Panc1 (cell line): Measurements from ENCODE around the gene PHOSPHO2. TPM values are rescaled to one million over a fixed set of nuclear protein-coding genes. Genes with fewer than 3 reads are reported as not detected.
A peak's percentile ranks its signal among the peaks of the same experiment; 100 is the strongest.

ENCODE experiments used
- ATAC-seq: fragments of 200-7000 bp; cut with Tn5 transposase; 2 replicates; pipeline ENCODE4 v1.9.1; 2020; ENCODE audit warnings: mild to moderate bottlenecking, moderate library complexity
- BruUV-seq: library from RNA; stranded (reverse); fragments of 400-500 nt; replicated peaks from 2 replicates; lab custom pipeline; 2021; lab: Mats Ljungman, UMichigan
- CTCF ChIA-PET: fragments of 300-600 bp; sonication (Branson Sonifier 250); formaldehyde crosslinking; loops from one replicate; lab custom pipeline; 2022; ENCODE audit warnings: antibody characterized with exemption; lab: Charles Lee
- POLR2A ChIA-PET: fragments of 300-600 bp; sonication (Branson Sonifier 250); formaldehyde crosslinking; loops from one replicate; lab custom pipeline; 2022; ENCODE audit warnings: antibody characterized with exemption; lab: Charles Lee
- DNase-seq: peaks from one replicate; pipeline ENCODE4 v3.0.0-alpha.2; 2010; ENCODE audit warnings: low read depth, low spot score
- H3K27ac ChIP-seq: 2 replicates; pipeline ENCODE4 v1.5.1; 2011; ENCODE audit warnings: mild to moderate bottlenecking, low read length, inconsistent platforms
- H3K27me3 ChIP-seq: fragments of 200-500 bp; sonication (Bioruptor generic); 2 replicates; pipeline ENCODE4 v1.6.0; 2014; ENCODE audit warnings: low read length, inconsistent platforms; ENCODE audit not compliant: control insufficient read depth, insufficient read depth
- H3K36me3 ChIP-seq: fragments of 200-500 bp; sonication (Bioruptor generic); 2 replicates; pipeline ENCODE4 v1.5.1; 2014; ENCODE audit warnings: inconsistent platforms, mild to moderate bottlenecking, low read length, moderate library complexity; ENCODE audit not compliant: control insufficient read depth, insufficient read depth
- H3K4me1 ChIP-seq: 2 replicates; pipeline ENCODE4 v1.5.1; 2011; ENCODE audit warnings: inconsistent platforms, mild to moderate bottlenecking, low read length, moderate library complexity; ENCODE audit not compliant: control insufficient read depth, insufficient read depth
- H3K4me3 ChIP-seq, 2 experiments: 2 replicates each; pipeline ENCODE4 v1.5.1; 2011 to 2012; ENCODE audit warnings: low read depth in 2 of 2, low read length in 2 of 2, mild to moderate bottlenecking in 2 of 2, inconsistent platforms in 1 of 2, moderate library complexity in 1 of 2
- H3K9me3 ChIP-seq: fragments of 200-500 bp; sonication (Bioruptor generic); 2 replicates; pipeline ENCODE4 v1.5.1; 2014; ENCODE audit warnings: low read depth, mild to moderate bottlenecking, inconsistent platforms, low read length, moderate library complexity; ENCODE audit not compliant: control insufficient read depth, insufficient read depth
- POLR2AphosphoS5 ChIP-seq: IDR thresholded peaks from 2 replicates; pipeline ENCODE4 v1.6.1; 2012; ENCODE audit warnings: mild to moderate bottlenecking, low read depth, low read length, moderate library complexity
- SIN3A ChIP-seq: IDR thresholded peaks from 2 replicates; pipeline ENCODE4 v1.6.1; 2012; ENCODE audit warnings: low read depth, mild to moderate bottlenecking, low read length, moderate library complexity, borderline replicate concordance; ENCODE audit not compliant: insufficient read depth
- TCF7L2 ChIP-seq: IDR thresholded peaks from 2 replicates; pipeline ENCODE4 v1.6.1; 2011; ENCODE audit warnings: mild to moderate bottlenecking, low read depth, low read length, inconsistent platforms
- in situ Hi-C: cut with HindIII; loops from 2 replicates; pipeline ENCODE4 v1.10.0; 2016; ENCODE audit warnings: low sequenced_read_pairs, low pct_unique_long_range_greater_than_20kb
- intact Hi-C: fragments of 100-400 bp; cut with micrococcal nuclease; formaldehyde crosslinking; loops from one replicate; pipeline ENCODE4 v1.10.0; 2022; ENCODE audit not compliant: unreplicated experiment
- total RNA-seq: library from RNA; stranded (reverse); gene quantifications from one replicate; pipeline ENCODE4 v1.2.1, GENCODE V29; 2021; ENCODE audit not compliant: unreplicated experiment
- TF ChIP-seq, protein P1 (sequence below), 2 experiments: IDR thresholded peaks; 2 replicates each; pipeline ENCODE4 v1.6.1; 2011 to 2012; ENCODE audit warnings: low read depth in 2 of 2, control low read depth in 1 of 2, low read length in 1 of 2, mild to moderate bottlenecking in 1 of 2, moderate library complexity in 1 of 2; ENCODE audit not compliant: insufficient read depth in 1 of 2
- TF ChIP-seq, protein P2 (sequence below): fragments of 450-650 bp; IDR thresholded peaks from 2 replicates; pipeline ENCODE4 v1.5.1; 2017; ENCODE audit warnings: mild to moderate bottlenecking

The PHOSPHO2 gene
- total RNA-seq, 1 experiment from 2014 or later, result 6.2 TPM

DNA sequence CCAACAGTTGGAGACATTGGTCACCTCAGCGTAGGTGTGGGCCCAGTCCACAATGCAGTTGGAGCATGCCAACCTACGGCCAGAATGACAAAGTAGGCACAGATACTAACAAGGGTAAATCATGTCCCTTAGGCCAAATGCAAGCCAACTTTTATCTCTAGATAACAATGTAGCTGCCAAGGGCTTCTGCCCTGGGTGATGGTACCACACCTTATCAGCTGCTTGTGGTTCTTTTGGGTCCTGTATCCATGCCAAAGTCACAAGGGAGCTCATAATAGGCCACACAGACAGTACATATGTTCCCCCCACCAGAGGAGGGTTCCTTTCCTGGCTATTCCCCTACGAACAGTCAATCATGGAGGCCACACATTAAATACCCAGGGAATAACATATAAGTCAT lies 19.1 kb downstream of the PHOSPHO2 start:
- BruUV-seq, result no TSS peak
- H3K27me3 ChIP-seq, result no peaks in the 10 kb centered on the region
- ATAC-seq (no peak), DNase-seq (no peak)
- POLR2A ChIA-PET, result no interaction called here
- no peak overlapping the region for H3K27ac ChIP-seq
- peaks cover 14% of the 10 kb centered on the region; the same call in 1 of the 2 replicates for H3K4me1 ChIP-seq
- H3K9me3 ChIP-seq, result no peaks in the 10 kb centered on the region
- no peak overlapping the region for H3K4me3 ChIP-seq
- intact Hi-C loops (no loop called here), in situ Hi-C loops (no loop called here)
- CTCF ChIA-PET, result no interaction called here
- no peaks in the 10 kb centered on the region for H3K36me3 ChIP-seq
- no peak for TF ChIP-seq SIN3A
- no peak for TF ChIP-seq POLR2AphosphoS5
- TF ChIP-seq TCF7L2, result no peak
- TF ChIP-seq, protein P1, sequence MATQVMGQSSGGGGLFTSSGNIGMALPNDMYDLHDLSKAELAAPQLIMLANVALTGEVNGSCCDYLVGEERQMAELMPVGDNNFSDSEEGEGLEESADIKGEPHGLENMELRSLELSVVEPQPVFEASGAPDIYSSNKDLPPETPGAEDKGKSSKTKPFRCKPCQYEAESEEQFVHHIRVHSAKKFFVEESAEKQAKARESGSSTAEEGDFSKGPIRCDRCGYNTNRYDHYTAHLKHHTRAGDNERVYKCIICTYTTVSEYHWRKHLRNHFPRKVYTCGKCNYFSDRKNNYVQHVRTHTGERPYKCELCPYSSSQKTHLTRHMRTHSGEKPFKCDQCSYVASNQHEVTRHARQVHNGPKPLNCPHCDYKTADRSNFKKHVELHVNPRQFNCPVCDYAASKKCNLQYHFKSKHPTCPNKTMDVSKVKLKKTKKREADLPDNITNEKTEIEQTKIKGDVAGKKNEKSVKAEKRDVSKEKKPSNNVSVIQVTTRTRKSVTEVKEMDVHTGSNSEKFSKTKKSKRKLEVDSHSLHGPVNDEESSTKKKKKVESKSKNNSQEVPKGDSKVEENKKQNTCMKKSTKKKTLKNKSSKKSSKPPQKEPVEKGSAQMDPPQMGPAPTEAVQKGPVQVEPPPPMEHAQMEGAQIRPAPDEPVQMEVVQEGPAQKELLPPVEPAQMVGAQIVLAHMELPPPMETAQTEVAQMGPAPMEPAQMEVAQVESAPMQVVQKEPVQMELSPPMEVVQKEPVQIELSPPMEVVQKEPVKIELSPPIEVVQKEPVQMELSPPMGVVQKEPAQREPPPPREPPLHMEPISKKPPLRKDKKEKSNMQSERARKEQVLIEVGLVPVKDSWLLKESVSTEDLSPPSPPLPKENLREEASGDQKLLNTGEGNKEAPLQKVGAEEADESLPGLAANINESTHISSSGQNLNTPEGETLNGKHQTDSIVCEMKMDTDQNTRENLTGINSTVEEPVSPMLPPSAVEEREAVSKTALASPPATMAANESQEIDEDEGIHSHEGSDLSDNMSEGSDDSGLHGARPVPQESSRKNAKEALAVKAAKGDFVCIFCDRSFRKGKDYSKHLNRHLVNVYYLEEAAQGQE (IDR thresholded peaks at IDR 0.05; ENCODE audit: insufficient read depth in 1 of 2, low read depth in 2 of 2, low read length in 1 of 2), result no peak
- TF ChIP-seq, protein P2, sequence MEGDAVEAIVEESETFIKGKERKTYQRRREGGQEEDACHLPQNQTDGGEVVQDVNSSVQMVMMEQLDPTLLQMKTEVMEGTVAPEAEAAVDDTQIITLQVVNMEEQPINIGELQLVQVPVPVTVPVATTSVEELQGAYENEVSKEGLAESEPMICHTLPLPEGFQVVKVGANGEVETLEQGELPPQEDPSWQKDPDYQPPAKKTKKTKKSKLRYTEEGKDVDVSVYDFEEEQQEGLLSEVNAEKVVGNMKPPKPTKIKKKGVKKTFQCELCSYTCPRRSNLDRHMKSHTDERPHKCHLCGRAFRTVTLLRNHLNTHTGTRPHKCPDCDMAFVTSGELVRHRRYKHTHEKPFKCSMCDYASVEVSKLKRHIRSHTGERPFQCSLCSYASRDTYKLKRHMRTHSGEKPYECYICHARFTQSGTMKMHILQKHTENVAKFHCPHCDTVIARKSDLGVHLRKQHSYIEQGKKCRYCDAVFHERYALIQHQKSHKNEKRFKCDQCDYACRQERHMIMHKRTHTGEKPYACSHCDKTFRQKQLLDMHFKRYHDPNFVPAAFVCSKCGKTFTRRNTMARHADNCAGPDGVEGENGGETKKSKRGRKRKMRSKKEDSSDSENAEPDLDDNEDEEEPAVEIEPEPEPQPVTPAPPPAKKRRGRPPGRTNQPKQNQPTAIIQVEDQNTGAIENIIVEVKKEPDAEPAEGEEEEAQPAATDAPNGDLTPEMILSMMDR, result no peak

DNA sequence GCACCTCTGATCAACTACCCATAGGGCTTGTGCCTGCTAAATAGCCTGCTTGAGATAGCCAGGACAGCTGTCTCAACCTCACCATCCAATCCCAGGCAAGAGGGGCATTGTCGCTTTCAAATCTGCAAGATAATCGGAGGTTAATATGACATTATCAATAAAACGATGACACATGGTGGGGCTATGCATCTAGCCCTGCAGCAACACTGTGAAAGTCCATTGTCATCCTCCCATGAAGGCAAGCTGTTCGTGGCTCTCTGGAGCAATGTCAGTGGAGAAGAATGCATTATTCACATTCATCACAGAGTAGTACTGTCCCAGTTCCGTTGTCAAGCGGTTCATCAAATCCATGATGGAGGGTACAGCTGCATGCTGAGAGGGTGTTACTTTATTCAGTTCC lies 20.4 kb downstream of the PHOSPHO2 start:
- H3K9me3 ChIP-seq, result no peaks in the 10 kb centered on the region
- intact Hi-C loops, result no loop called here
- in situ Hi-C loops, result no loop called here
- ATAC-seq (peak; percentile 13; the same call in 1 of the 2 replicates), DNase-seq (no peak)
- H3K4me1 ChIP-seq, result peaks cover 14% of the 10 kb centered on the region; the same call in 1 of the 2 replicates
- no peaks in the 10 kb centered on the region for H3K27me3 ChIP-seq
- TF ChIP-seq SIN3A (no peak), POLR2AphosphoS5 (no peak)
- TF ChIP-seq, protein P1 (IDR thresholded peaks at IDR 0.05; ENCODE audit: insufficient read depth in 1 of 2, low read depth in 2 of 2, low read length in 1 of 2), result no peak
- TF ChIP-seq, protein P2, result no peak
- H3K36me3 ChIP-seq, result no peaks in the 10 kb centered on the region
- POLR2A ChIA-PET, result no interaction called here
- H3K27ac ChIP-seq, result no peak overlapping the region
- H3K4me3 ChIP-seq, result no peak overlapping the region
- CTCF ChIA-PET, result interaction anchor here (0.6 kb wide), 1 partner anchor 146 kb away, joined by 4 read pairs; no protein-coding TSS in a partner anchor
- no TSS peak for BruUV-seq
